H7 (cell line): ENCODE results near the gene CACNA1S. TPM values are rescaled to one million over a fixed set of nuclear protein-coding genes. Genes with fewer than 3 reads are reported as not detected.
A peak's percentile ranks its signal among the peaks of the same experiment; 100 is the strongest.

ENCODE experiments used
- DNase-seq: peaks from one replicate; pipeline ENCODE4 v3.0.0; 2012
- H3K27me3 ChIP-seq: 2 replicates; pipeline ENCODE4 v1.6.0; 2011; ENCODE audit warnings: mild to moderate bottlenecking, low read length; ENCODE audit not compliant: control insufficient read depth, insufficient read depth
- H3K36me3 ChIP-seq: replicated peaks from 2 replicates; pipeline ENCODE4 v1.5.1; 2011; ENCODE audit warnings: low read length; ENCODE audit not compliant: control insufficient read depth, insufficient read depth
- H3K4me3 ChIP-seq: 2 replicates; pipeline ENCODE4 v1.5.1; 2011; ENCODE audit warnings: low read depth, mild to moderate bottlenecking, control low read depth, low read length, moderate library complexity; ENCODE audit not compliant: insufficient read depth
- total RNA-seq: library from RNA; depleted of rRNA; stranded (reverse); fragments of >200 nt; shearing (Covaris generic); gene quantifications from 2 replicates; pipeline ENCODE4 v1.2.3, GENCODE V29; 2014

The CACNA1S gene
- total RNA-seq, 1 experiment from 2014 or later = not detected

GRCh38 chr1:201096977-201097856 is 15.0 kb downstream of the CACNA1S start:
- H3K27me3 ChIP-seq = no peaks in the 10 kb centered on the region; the same call in 1 of the 2 replicates
- H3K36me3 ChIP-seq = no peaks in the 10 kb centered on the region
- DNase-seq = no peak
- no peak overlapping the region for H3K4me3 ChIP-seq

- Histone ChIP-seq H3K27me3 (no peaks in the 10 kb centered on the region; the same call in 1 of the 2 replicates), H3K36me3 (no peaks in the 10 kb centered on the region), H3K4me3 (no peak overlapping the region)
- no peak for DNase-seq
Observed at GRCh38 chr1:201096041-201096461, 16.2 kb downstream of the CACNA1S start.

DNA sequence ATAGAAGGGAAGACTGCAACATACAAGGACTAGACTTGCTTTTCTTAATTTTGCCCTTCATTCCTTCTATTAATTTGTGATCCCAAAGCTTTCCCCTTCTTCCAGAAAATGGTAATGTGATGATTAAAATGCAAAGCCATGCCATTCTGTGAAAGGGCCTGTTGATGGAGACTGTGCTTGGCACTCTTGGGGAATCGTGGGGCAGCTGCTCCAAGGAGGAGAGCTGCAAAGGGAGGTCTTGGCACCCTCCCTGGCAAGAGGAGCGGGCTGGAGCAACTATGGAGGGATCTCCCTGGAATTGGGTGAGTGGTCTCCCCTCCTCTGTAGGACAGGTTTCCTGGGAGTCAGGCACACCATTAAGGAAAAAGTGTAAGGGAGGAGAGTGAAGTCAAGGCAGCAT is 16.6 kb downstream of the CACNA1S start:
- no peak for DNase-seq
- H3K4me3 ChIP-seq = no peak overlapping the region
- no peaks in the 10 kb centered on the region for H3K36me3 ChIP-seq
- H3K27me3 ChIP-seq = no peaks in the 10 kb centered on the region; the same call in 1 of the 2 replicates

- no peaks in the 10 kb centered on the region; the same call in 1 of the 2 replicates for H3K27me3 ChIP-seq
- no peak overlapping the region for H3K4me3 ChIP-seq
- no peak for DNase-seq
- H3K36me3 ChIP-seq = no peaks in the 10 kb centered on the region
Observed at GRCh38 chr1:201094832-201095231, 17.4 kb downstream of the CACNA1S start.

DNA sequence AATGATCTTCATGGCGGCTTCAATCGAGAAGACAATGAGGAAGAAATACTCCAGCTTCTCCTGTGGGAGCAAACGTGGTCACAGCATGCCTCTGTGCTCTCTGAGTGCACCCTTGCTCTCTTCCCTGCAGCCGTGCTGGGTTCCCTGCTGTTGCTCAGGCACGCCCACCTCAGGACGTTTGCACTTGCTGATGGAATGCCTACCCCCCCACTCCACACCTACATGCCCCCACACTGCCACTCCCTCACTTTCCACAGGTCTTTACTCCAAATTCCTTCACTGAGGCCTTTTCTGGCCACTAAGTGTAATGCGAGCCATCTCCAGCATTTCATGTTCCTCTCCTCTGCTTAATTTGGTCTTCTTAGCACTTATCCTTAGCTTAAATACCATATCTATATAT is 18.3 kb downstream of the CACNA1S start:
- no peaks in the 10 kb centered on the region for H3K36me3 ChIP-seq
- H3K4me3 ChIP-seq = no peak overlapping the region
- no peak for DNase-seq
- no peaks in the 10 kb centered on the region; the same call in 1 of the 2 replicates for H3K27me3 ChIP-seq

DNA sequence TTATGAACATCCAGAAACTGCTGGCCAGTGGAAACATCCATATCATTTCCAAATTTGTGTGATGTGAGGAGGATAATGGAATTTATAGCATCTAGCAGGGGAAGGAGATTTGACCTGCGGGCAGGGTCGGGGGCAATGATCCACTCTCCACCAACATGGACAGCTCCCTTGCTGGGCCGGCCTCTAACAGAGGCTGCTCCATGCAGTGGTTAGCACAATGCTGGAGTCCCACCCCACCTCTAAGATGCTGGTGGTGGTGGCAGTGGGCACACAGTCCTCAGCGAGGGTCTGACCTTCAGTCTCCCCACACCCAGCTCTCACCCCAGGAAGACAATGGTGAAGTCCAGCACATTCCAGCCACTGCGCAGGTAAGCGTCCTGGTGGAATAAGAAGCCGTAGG is 18.7 kb downstream of the CACNA1S start:
- Histone ChIP-seq H3K4me3 (no peak overlapping the region), H3K36me3 (no peaks in the 10 kb centered on the region), H3K27me3 (no peaks in the 10 kb centered on the region; the same call in 1 of the 2 replicates)
- DNase-seq = no peak

GRCh38 chr1:201092738-201093137 is 19.5 kb downstream of the CACNA1S start:
- DNase-seq = no peak
- no peaks in the 10 kb centered on the region; the same call in 1 of the 2 replicates for H3K27me3 ChIP-seq
- no peaks in the 10 kb centered on the region for H3K36me3 ChIP-seq
- H3K4me3 ChIP-seq = no peak overlapping the region

GRCh38 chr1:201091256-201091655 is 21.0 kb downstream of the CACNA1S start:
- Histone ChIP-seq H3K36me3 (no peaks in the 10 kb centered on the region), H3K27me3 (no peaks in the 10 kb centered on the region; the same call in 1 of the 2 replicates), H3K4me3 (no peak overlapping the region)
- no peak for DNase-seq

DNA sequence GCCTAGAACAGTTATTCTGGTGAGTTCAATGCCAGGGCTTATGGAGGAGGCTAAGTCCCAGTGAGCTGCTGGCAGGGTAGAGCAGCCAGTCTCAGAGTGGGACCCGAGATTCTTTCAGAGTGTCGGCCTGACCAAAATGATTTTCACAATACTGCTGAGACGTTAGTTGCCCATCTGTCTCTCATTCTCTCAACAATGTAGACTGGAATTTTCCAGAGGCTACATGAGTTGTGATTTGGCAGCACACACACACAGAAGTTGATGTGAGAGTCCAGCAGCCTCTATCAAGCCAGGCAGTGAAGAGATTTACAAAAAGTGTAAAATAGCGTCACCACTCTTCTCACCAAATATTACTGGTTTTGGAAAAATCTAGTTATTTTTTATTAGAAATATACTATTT is 21.7 kb downstream of the CACNA1S start:
- no peaks in the 10 kb centered on the region for H3K36me3 ChIP-seq
- no peak for DNase-seq

DNA sequence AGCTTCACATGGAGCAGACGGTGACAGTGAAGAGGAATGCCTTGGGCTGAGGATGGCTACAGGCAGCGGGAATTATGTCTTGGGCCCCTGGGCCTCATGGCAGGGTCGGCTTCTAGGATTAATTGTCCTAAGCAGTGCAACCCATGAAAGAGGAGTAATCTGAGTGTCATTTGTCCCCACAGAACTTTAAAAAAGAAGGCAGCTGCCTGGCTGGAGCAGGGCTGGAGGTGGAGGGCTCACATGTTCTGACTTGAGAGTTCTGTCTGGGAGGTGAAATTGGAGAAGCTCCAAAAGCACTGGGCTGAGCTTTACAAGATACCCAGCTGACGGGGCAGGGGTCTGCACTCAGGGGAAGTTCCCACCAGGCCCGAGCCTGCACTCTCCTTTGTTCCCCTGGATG is 22.6 kb downstream of the CACNA1S start:
- no peak for DNase-seq
- no peak overlapping the region for H3K4me3 ChIP-seq
- no peaks in the 10 kb centered on the region; the same call in 1 of the 2 replicates for H3K27me3 ChIP-seq
- no peaks in the 10 kb centered on the region for H3K36me3 ChIP-seq

More for the DNA sequence above, 21.7 kb downstream of the CACNA1S start:
- Histone ChIP-seq H3K27me3 (no peaks in the 10 kb centered on the region; the same call in 1 of the 2 replicates), H3K4me3 (no peak overlapping the region)

GRCh38 chr1:201088901-201089525 is 23.2 kb downstream of the CACNA1S start:
- H3K27me3 ChIP-seq = no peaks in the 10 kb centered on the region; the same call in 1 of the 2 replicates
- no peak for DNase-seq
- H3K4me3 ChIP-seq = no peak overlapping the region
- H3K36me3 ChIP-seq = no peaks in the 10 kb centered on the region

DNA sequence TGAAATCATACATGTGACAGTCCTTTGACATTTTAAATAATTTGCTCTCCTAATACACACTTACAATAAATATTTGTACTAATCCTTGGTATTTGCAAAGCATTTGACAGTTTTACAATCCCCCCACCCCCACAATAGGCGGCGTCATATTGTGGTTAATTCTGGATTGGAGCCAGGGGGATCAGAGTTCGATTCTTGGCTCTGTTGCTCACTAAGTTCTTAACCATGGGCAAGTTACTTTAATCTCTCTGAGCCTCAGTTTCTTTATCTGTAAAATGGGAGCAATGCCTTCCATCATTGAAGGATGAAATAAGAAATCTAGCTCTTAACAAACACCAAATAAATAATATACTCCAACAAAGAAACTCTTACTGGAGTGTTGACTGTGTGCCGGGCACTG is 23.8 kb downstream of the CACNA1S start:
- Histone ChIP-seq H3K4me3 (no peak overlapping the region), H3K36me3 (no peaks in the 10 kb centered on the region), H3K27me3 (no peaks in the 10 kb centered on the region; the same call in 1 of the 2 replicates)
- no peak for DNase-seq

DNA sequence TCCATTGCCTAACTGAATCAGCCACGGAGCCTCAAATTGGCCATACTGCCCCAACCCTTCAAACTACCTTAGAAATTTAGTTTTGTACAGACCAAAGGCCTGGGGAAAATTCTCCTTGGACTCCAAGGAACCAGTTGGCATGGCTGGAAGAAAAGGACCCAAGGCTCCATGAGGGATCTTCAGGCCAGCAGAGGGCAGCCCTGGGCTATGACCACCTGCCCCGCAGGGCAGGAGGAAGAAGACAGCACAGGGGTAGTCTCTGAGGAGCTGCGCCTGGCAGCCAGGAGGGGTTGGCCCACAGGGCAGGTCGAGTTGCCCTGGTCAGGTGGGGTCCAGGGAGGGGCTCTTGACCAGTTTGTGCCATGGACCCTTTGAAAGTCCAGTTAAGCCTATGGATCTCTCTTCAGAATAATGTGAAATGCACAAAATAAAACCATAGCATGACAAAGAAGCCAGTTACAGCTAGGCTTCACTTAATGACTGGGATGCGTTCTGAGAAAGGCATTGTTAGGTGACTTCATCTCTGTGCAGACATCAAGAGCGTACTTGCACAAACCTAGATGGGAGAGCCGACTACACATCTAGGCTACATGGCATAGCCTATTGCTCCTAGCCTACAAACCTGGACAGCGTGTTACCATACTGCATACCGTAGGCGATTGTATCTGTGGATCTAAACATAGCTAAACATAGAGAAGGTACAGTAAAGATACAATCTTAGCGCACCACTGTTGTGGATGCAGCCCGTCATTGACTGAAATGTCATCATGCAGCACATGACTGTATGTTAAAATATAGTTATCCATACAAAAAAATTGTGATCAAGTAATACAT is 26.1 kb downstream of the CACNA1S start:
- Histone ChIP-seq H3K4me3 (no peak overlapping the region), H3K36me3 (no peaks in the 10 kb centered on the region), H3K27me3 (no peaks in the 10 kb centered on the region; the same call in 1 of the 2 replicates)
- peak; percentile 96 for DNase-seq

DNA sequence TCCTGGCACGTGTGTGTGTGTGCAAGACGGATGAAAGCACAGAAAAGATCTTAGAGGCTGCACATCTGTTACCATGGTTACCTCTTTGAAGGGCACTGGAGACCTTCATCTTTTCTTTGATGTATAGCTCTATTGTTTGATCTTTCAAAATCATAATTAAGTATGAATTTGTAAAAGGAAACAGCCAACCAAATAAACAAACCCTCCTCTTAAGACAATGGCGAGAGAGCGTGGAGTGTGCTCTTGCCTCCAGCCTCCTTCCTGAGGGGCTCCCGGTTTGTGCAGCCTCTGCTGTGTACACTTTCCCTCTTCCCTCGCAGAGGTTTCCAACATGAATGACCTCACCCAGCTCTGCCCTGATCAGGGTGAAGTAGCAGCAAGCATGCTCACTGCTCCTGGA is 27.9 kb downstream of the CACNA1S start:
- H3K36me3 ChIP-seq = no peaks in the 10 kb centered on the region
- DNase-seq = no peak
- no peaks in the 10 kb centered on the region; the same call in 1 of the 2 replicates for H3K27me3 ChIP-seq
- no peak overlapping the region for H3K4me3 ChIP-seq
